ENCODE results near the gene CHIC2.

DNA sequence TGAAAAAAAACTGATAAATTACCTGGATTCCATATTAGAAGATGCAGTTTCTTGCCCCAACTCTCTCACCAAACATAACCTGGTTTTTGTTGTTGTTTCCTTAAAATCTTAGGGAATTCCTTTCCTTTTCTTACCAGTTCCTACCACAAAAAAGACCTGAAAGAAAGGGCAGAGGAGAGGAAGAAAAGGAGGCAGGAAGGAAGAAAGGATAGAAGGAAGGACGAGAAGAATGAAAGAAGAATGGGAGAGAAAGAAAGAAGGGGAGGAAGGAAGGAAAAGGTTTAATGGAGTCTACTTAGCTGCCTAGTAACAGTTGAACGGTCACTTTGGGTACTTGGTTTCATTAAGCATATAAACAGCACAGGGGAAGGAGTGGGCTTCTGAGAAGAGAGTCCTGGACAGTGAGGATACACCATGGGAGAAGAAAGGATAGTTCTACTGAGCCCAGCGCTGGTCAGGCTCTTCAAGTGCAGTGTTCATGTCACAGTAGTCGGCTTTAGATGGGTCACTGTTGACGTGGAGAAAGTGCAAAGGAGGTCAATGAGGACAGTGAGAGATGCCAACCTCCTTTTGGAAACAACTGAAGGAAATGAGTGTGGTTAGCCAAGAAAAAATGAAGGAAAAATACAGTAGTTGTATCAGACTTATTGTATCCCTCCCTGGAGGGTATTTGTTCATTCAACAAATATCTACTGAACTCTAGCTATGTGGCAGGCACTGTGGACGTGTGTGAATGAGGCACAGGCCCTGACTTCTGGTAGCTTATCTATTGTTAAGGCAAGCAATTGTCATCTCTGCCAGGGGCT is 1.1 kb upstream of the CHIC2 start:
- TF ChIP-seq, protein P1, sequence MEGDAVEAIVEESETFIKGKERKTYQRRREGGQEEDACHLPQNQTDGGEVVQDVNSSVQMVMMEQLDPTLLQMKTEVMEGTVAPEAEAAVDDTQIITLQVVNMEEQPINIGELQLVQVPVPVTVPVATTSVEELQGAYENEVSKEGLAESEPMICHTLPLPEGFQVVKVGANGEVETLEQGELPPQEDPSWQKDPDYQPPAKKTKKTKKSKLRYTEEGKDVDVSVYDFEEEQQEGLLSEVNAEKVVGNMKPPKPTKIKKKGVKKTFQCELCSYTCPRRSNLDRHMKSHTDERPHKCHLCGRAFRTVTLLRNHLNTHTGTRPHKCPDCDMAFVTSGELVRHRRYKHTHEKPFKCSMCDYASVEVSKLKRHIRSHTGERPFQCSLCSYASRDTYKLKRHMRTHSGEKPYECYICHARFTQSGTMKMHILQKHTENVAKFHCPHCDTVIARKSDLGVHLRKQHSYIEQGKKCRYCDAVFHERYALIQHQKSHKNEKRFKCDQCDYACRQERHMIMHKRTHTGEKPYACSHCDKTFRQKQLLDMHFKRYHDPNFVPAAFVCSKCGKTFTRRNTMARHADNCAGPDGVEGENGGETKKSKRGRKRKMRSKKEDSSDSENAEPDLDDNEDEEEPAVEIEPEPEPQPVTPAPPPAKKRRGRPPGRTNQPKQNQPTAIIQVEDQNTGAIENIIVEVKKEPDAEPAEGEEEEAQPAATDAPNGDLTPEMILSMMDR (conservative IDR thresholded peaks at IDR 0.05 in 1 of 2, IDR thresholded peaks at IDR 0.05 in 1 of 2; ENCODE audit: low read depth in 1 of 2, low read length in 2 of 2), result no peak
- no peak for TF ChIP-seq EZH2 (IDR thresholded peaks at IDR 0.05; ENCODE audit: low read length, missing control alignments)

All from fibroblast of lung (primary cell).